ENCODE data around the gene IER3.

IER3 gene

DNA sequence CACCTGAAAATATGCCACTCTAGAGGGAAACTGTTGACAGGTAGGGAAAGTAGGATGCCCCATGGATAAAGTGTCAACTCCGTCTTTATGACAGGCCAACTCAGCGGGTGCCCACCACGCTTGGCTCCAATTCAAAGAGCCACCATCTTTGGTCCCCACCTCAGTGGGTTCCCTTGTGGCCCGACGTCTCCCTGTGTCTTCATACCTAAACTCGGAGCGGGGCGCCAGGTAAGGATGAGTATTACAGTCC lies 27.5 kb downstream of the IER3 start (continued):
- TF ChIP-seq, protein P1, sequence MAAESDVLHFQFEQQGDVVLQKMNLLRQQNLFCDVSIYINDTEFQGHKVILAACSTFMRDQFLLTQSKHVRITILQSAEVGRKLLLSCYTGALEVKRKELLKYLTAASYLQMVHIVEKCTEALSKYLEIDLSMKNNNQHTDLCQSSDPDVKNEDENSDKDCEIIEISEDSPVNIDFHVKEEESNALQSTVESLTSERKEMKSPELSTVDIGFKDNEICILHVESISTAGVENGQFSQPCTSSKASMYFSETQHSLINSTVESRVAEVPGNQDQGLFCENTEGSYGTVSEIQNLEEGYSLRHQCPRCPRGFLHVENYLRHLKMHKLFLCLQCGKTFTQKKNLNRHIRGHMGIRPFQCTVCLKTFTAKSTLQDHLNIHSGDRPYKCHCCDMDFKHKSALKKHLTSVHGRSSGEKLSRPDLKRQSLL (tag by site-specific recombination; IDR thresholded peaks at IDR 0.05) = no peak
- TF ChIP-seq ZNF580 (tag by site-specific recombination; IDR thresholded peaks at IDR 0.05) (no peak), ZBTB11 (tag by site-specific recombination; conservative IDR thresholded peaks at IDR 0.05; ENCODE audit: low read depth) (peak; percentile 38; the same call in 1 of the 2 replicates), ZSCAN23 (tag by site-specific recombination; IDR thresholded peaks at IDR 0.05) (0 out of 2 replicates have a peak, but pooled peaks have one; percentile 21), ZNF701 (tag by site-specific recombination; IDR thresholded peaks at IDR 0.05) (no peak), ZNF155 (tag by site-specific recombination; IDR thresholded peaks at IDR 0.05) (no peak)
- TF ChIP-seq, protein P2, sequence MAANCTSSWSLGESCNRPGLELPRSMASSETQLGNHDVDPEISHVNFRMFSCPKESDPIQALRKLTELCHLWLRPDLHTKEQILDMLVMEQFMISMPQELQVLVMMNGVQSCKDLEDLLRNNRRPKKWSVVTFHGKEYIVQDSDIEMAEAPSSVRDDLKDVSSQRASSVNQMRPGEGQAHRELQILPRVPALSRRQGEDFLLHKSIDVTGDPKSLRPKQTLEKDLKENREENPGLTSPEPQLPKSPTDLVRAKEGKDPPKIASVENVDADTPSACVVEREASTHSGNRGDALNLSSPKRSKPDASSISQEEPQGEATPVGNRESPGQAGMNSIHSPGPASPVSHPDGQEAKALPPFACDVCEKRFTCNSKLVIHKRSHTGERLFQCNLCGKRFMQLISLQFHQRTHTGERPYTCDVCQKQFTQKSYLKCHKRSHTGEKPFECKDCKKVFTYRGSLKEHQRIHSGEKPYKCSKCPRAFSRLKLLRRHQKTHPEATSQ (tag by site-specific recombination; IDR thresholded peaks at IDR 0.05) = no peak

DNA sequence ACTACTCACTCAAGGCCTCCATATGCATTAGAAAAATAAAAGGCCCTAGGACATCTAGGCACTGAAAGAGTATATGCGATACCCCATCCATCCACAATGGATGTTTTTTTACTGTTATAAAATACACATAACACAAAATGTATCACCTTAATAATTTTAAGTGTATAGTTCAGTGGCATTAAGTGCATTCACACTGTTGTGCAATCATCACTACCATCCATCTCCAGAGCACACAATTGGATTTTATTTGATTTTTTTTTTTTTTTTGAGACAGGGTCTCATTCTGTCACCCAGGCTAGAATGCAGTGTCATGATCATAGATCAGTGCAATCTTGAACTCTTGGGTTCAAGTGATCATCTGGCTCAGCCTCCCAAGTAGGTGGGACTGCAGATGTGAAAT lies 30.1 kb downstream of the IER3 start:
- peaks cover 4% of the 10 kb centered on the region for H3K4me1 ChIP-seq (ENCODE audit: control insufficient read depth, insufficient read depth, low read length)
- H3K36me3 ChIP-seq (ENCODE audit: control insufficient read depth in 2 of 2, insufficient read depth in 1 of 2, low read length in 2 of 2) = peaks cover 34 to 66% of the 10 kb centered on the region in 2 experiments
- no peak overlapping the region for H3K27ac ChIP-seq (ENCODE audit: extremely low read depth, low read depth, low read length)
- POLR2A ChIA-PET = interaction anchor here (1.3 kb wide), 1 partner anchor 10 kb away, joined by 3 read pairs; no protein-coding TSS in a partner anchor
- no peak overlapping the region for H3K4me3 ChIP-seq (ENCODE audit: low read depth, low read length)
- no peaks in the 10 kb centered on the region for H3K9me3 ChIP-seq (ENCODE audit: control insufficient read depth, insufficient read depth, low read depth, low read length)
- CTCF ChIA-PET = interaction anchor here (0.7 to 5.0 kb wide), 4 partner anchors 34 to 163 kb away, joined by 3 to 32 read pairs (median 5); no protein-coding TSS in a partner anchor
- TF ChIP-seq, protein P3, sequence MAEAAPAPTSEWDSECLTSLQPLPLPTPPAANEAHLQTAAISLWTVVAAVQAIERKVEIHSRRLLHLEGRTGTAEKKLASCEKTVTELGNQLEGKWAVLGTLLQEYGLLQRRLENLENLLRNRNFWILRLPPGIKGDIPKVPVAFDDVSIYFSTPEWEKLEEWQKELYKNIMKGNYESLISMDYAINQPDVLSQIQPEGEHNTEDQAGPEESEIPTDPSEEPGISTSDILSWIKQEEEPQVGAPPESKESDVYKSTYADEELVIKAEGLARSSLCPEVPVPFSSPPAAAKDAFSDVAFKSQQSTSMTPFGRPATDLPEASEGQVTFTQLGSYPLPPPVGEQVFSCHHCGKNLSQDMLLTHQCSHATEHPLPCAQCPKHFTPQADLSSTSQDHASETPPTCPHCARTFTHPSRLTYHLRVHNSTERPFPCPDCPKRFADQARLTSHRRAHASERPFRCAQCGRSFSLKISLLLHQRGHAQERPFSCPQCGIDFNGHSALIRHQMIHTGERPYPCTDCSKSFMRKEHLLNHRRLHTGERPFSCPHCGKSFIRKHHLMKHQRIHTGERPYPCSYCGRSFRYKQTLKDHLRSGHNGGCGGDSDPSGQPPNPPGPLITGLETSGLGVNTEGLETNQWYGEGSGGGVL (tag by site-specific recombination; IDR thresholded peaks at IDR 0.05) = no peak
- TF ChIP-seq GLI2 (tag by site-specific recombination; IDR thresholded peaks at IDR 0.05; ENCODE audit: borderline replicate concordance, low read depth) (no peak), KLF8 (tag by site-specific recombination; IDR thresholded peaks at IDR 0.05) (no peak), ZNF292 (tag by site-specific recombination; IDR thresholded peaks at IDR 0.05; ENCODE audit: borderline replicate concordance, low read depth) (no peak), ZBTB1 (tag by site-specific recombination; IDR thresholded peaks at IDR 0.05) (no peak), ZNF473 (tag by site-specific recombination; IDR thresholded peaks at IDR 0.05) (no peak)
- TF ChIP-seq, protein P4, sequence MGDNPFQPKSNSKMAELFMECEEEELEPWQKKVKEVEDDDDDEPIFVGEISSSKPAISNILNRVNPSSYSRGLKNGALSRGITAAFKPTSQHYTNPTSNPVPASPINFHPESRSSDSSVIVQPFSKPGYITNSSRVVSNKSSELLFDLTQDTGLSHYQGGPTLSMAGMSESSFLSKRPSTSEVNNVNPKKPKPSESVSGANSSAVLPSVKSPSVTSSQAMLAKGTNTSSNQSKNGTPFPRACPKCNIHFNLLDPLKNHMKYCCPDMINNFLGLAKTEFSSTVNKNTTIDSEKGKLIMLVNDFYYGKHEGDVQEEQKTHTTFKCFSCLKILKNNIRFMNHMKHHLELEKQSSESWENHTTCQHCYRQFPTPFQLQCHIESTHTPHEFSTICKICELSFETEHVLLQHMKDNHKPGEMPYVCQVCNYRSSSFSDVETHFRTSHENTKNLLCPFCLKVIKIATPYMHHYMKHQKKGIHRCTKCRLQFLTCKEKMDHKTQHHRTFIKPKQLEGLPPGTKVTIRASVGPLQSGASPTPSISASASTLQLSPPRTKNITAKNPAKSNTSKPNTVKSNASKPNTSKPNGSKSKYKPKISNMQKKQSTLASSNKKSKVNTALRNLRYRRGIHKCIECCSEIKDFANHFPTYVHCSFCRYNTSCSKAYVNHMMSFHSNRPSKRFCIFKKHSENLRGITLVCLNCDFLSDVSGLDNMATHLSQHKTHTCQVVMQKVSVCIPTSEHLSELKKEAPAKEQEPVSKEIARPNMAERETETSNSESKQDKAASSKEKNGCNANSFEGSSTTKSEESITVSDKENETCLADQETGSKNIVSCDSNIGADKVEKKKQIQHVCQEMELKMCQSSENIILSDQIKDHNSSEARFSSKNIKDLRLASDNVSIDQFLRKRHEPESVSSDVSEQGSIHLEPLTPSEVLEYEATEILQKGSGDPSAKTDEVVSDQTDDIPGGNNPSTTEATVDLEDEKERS (tag by site-specific recombination; IDR thresholded peaks at IDR 0.05) = no peak
